GM12864 (cell line): Measurements from ENCODE around the gene BCAS4.
"Not testable (repeated sequence)": the region's sequence is repeated elsewhere in the genome, so short reads cannot be mapped to it uniquely, and the experiment has no call there.

Source experiments
- DNase-seq: peaks from one replicate; pipeline ENCODE4 v3.0.0-alpha.2; 2011; ENCODE audit warnings: low read depth
- H3K4me3 ChIP-seq: 2 replicates; pipeline ENCODE4 v1.5.1; 2011; ENCODE audit warnings: mild to moderate bottlenecking, low read depth, low read length, control low read depth
- TF ChIP-seq, protein P1 (sequence below): IDR thresholded peaks from 2 replicates; pipeline ENCODE4 v1.5.1; 2011; ENCODE audit warnings: low read depth, mild to moderate bottlenecking, moderate library complexity, low read length, control low read depth, inconsistent platforms; ENCODE audit errors: missing control alignments

Gene BCAS4

DNA sequence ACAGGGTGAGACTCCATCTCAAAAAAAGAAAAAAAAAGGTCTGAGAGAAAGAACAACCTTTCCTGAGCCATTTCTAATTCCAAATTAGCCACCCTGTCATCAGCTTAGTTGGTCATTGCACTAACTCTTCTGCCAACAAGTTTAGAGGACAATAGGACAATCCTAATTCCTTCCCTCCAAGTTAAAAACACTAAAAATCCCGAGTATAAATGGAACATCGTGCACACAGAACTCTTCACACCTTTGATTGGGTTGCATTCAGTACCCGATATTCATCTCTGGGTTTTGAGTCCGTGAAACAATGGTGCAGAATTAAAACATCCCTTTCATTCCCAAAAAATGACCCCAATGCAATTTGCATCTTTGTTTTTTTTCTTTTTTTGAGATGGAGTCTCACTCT, 40.4 kb upstream of the BCAS4 start:
- TF ChIP-seq, protein P1, sequence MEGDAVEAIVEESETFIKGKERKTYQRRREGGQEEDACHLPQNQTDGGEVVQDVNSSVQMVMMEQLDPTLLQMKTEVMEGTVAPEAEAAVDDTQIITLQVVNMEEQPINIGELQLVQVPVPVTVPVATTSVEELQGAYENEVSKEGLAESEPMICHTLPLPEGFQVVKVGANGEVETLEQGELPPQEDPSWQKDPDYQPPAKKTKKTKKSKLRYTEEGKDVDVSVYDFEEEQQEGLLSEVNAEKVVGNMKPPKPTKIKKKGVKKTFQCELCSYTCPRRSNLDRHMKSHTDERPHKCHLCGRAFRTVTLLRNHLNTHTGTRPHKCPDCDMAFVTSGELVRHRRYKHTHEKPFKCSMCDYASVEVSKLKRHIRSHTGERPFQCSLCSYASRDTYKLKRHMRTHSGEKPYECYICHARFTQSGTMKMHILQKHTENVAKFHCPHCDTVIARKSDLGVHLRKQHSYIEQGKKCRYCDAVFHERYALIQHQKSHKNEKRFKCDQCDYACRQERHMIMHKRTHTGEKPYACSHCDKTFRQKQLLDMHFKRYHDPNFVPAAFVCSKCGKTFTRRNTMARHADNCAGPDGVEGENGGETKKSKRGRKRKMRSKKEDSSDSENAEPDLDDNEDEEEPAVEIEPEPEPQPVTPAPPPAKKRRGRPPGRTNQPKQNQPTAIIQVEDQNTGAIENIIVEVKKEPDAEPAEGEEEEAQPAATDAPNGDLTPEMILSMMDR: no peak
- DNase-seq: no peak
- no peak overlapping the region for H3K4me3 ChIP-seq

DNA sequence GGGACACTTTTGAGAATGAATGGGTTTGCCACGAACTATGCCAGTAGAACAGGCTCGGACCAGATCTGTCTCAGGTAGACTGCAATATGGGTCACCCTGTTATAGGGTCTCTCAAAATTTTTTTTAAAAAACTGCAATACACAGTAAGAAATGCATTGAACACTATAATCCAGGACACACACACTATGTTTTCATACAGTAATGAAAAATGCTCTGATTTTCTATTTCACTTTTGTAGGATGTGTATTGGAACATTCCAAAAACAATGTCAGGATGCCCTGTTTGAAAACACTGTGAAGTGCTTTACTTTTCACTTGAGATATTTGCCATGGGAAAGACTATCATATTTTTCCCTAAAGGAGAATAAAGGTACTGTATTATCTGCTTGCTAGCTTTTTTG, 38.4 kb upstream of the BCAS4 start:
- no peak for DNase-seq
- no peak overlapping the region for H3K4me3 ChIP-seq
- TF ChIP-seq, protein P1: no peak

DNA sequence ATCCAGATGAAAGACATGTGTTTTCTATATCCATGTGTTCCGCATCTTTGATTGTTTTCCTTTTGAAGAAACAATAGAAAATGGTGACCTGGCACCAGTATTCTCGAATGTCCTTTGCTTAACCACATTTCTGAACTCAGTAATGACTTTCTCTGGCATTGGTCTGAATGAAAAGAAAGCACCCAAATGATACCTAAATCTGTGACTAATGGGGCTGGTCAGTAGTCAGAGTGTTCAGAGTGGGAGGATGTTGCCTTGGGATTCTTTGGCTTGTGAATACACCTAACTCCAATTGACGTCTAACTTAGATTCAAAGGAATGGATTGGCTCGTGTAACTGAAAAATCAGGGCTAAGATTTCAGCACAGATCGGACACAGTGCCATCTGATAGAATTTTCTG, 36.4 kb upstream of the BCAS4 start:
- TF ChIP-seq, protein P1: no peak
- DNase-seq: no peak
- H3K4me3 ChIP-seq: no peak overlapping the region

DNA sequence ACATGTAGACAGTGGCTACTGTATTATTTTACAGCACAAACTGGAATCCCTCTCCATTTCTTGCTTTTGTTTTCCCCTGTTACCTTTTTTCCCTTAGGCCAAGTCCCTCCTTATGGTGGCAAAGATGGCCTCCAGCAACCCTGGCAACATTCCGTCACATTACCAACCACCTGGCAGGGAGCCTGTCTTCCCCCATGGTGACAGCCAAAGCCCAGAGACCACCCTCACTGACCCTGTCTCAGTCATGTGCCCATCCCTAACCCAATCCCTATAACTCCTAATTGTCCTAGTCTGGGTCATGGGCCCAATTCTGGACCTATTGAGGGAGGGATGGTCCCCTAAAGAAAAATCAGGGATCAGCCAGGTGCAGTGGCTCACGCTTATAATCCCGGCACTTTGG, 35.9 kb upstream of the BCAS4 start:
- H3K4me3 ChIP-seq: no peak overlapping the region
- no peak for DNase-seq
- TF ChIP-seq, protein P1: no peak

DNA sequence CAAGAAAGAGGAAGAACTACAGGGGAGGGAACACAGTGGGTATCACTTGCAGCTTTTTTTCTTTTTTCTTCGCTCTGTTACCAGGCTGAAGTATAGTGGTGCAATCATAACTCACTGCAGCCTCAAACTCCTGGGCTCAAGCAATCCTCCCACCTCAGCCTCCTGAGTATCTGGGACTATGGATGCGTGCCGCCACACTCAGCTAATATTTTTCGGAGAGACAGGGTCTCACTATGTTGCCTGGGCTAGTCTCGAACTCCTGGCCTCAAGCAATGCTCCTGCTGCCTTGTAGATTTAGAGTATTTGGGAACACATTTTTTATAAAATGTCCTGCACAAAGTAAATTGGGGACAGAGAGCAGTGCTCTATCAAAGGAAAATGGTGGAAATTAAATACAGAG, 35.2 kb upstream of the BCAS4 start:
- no peak for DNase-seq
- H3K4me3 ChIP-seq: no peak overlapping the region
- TF ChIP-seq, protein P1: no peak

DNA sequence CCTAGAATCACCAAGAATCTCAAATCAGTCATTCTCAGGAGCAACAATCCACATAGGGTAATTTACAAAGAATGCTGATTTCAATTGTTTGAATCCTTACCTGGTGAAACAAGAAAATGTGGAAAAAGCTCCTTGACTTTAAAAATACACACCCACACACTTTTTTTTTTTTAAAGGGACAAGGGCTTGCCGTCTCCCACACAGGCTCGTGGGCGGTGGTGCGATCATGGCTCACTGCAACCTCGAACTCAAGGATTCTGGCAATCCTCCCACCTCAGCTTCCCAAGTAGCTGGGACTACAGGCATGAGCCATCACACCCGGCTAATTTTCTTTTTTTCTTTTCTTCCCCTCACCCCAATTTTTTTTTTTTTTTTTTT, 32.8 kb upstream of the BCAS4 start:
- no peak for DNase-seq
- no peak overlapping the region for H3K4me3 ChIP-seq
- TF ChIP-seq, protein P1: no peak

DNA sequence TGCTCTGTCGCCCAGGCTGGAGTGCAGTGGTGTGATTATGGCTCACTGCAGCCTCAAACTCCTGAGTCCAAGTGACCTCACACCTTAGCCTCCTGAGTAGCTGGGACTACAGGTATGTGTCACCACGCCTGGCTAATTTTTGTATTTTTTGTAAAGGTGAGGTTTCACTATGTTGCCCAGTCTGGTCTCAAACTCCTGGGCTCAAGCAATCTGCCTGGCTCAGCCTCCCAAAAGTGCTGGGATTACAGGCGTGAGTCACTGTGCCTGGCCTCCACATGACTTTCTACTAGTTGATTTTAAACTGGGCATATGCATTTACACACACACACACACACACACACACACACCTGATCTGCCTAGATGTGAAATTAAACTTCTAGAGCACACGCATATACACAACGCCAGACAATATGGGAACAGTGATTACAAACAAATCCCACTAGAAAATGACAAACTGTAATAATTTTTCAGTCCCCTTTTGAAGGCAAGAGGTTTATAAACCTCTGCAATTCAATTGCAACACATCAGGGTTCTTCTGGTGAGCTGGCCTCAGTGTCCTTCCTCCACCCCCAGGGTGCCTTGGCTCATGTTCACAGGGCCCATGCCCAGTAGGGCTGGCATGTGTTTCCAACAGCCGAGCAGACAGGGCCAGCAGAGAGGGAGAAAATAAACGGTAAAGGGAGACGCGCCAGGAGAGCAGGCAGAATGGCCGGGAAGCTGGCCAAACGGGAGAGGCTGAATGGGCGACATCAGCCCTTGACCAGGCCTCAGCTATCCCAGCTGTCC, 32.2 kb upstream of the BCAS4 start:
- no peak overlapping the region for H3K4me3 ChIP-seq
- TF ChIP-seq, protein P1: no peak
- DNase-seq: no peak

DNA sequence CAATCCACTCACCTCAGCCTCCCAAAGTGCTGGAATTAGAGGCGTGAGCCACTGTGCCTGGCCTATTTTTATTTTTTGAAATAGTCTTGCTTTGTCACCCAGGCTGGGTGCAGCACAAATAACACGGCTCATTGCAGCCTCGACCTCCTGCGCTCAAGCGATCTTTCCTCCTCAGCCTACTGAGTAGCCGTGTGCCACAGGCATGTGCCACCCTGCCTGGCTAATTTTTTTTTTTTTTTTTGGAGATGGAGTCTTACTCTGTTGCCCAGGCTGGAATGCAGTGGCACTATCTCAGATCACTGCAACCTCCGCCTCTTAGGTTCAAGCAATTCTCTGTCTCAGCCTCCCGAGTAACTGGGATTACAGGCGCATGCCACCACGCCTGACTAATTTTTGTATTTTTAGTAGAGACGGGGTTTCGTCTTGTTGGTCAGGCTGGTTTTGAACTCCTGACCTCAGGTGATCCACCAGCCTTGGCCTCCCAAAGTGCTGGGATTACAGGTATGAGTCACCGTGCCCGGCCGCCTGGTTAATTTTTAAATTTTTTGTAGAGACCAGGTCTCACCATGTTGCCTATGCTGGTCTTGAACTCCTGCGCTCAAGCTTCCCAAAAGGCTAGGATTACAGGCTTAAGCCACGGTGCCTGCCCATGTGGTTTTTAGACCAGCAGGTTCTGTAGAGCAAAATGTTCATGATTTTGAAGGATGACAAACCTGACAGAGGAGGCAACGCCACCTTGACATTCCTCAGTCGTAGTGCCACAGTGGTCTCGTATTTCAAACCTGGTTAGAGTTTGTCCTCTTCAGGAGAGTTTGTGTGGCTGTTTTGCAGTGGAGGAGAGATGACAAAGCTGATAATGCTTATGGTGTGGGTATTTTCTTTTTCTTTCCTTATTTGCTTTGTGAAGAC, 31.1 kb upstream of the BCAS4 start:
- H3K4me3 ChIP-seq, DNase-seq: not testable (repeated sequence)

DNA sequence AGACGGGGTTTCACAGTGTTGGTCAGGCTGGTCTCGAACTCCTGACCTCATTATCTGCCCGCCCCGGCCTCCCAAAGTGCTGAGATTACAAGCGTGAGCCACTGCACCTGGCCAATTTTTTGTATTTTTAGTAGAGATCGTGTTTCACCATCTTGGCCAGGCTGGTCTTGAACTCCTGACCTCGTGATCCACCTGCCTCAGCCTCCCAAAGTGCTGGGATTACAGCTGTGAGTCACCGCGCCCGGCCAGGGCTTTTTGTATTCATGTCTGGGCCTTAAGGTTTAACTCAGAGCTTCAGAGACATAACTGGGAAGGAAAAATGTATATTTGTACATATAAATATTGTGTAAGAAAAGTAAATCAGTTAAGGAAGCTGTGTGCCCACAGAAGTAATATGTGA, 29.6 kb upstream of the BCAS4 start:
- H3K4me3 ChIP-seq, DNase-seq: not testable (repeated sequence)
